ENCODE measurements around the gene C7orf33.
"Not testable (repeated sequence)": the region's sequence is repeated elsewhere in the genome, so short reads cannot be mapped to it uniquely, and the experiment has no call there.

The C7orf33 gene

DNA sequence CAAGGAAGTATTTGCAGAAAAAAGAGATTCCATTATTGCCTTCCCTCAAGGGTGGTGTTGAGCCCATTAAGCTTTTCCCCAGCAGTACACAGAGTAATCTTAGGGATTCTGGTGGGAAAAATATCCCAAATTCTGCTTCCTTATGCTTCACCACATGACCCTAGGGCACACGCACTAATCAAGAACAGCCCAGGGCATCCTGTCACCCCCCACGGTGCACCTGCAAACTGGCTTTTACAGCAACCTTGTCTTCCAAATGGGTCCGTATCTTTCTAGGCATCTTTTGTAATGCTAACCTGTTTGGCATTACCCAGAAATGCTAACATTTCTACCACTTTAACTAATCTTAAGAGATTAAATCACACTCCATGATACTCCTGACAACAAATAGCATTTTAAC lies 926 bp upstream of the C7orf33 start:
- no peak for DNase-seq (ENCODE audit: low read depth)

DNA sequence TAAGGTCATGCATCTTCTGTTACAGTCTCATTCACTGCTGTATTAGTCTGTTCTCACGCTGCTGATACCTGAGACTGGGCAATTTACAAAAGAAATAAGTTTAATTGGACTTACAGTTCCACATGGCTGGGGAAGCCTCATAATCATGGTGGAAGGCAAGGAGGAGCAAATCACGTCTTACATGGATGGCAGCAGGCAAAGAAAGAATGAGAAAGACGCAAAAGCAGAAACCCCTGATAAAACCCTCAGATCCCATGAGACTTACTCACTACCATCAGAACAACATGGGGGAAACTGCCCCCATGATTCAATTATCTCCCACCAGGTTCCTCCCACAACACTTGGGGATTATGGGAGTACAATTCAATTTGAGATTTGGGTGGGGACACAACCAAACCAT lies 5.8 kb downstream of the C7orf33 start:
- not testable (repeated sequence) for H3K4me3 ChIP-seq (ENCODE audit: low read depth, low read length); DNase-seq (ENCODE audit: low read depth)

More for the DNA sequence above, 926 bp upstream of the C7orf33 start:
- H3K4me3 ChIP-seq (ENCODE audit: low read depth, low read length) = no peak overlapping the region
- TF ChIP-seq POLR2A (IDR thresholded peaks at IDR 0.05; ENCODE audit: extremely low read depth, insufficient read length) (no peak), MYC (IDR thresholded peaks at IDR 0.05; ENCODE audit: low read depth, low read length) (no peak)
- TF ChIP-seq, protein P1, sequence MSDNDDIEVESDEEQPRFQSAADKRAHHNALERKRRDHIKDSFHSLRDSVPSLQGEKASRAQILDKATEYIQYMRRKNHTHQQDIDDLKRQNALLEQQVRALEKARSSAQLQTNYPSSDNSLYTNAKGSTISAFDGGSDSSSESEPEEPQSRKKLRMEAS (IDR thresholded peaks at IDR 0.05; ENCODE audit: low read depth, low read length) = no peak
- TF ChIP-seq, protein P2, sequence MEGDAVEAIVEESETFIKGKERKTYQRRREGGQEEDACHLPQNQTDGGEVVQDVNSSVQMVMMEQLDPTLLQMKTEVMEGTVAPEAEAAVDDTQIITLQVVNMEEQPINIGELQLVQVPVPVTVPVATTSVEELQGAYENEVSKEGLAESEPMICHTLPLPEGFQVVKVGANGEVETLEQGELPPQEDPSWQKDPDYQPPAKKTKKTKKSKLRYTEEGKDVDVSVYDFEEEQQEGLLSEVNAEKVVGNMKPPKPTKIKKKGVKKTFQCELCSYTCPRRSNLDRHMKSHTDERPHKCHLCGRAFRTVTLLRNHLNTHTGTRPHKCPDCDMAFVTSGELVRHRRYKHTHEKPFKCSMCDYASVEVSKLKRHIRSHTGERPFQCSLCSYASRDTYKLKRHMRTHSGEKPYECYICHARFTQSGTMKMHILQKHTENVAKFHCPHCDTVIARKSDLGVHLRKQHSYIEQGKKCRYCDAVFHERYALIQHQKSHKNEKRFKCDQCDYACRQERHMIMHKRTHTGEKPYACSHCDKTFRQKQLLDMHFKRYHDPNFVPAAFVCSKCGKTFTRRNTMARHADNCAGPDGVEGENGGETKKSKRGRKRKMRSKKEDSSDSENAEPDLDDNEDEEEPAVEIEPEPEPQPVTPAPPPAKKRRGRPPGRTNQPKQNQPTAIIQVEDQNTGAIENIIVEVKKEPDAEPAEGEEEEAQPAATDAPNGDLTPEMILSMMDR (IDR thresholded peaks at IDR 0.05; ENCODE audit: low read depth, low read length) = no peak

DNA sequence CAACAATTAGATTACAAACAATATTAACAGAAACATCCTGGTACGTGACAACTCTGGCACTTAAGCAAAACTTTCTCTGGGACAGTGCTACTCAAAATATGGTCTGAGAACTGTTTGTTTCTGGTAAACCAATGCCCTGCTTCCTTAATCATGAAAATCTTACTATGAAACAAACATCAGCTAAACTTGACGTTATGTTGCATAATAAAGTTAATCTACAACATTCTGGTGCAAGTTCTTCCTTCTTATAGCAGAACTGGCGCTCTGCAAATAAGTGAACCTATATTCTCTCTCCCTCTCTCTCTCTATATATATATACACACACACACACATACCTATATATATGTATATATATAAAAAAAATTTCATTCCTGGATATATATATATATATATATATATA lies 7.8 kb downstream of the C7orf33 start:
- H3K4me3 ChIP-seq (ENCODE audit: low read depth, low read length) = no peak overlapping the region
- TF ChIP-seq MYC (IDR thresholded peaks at IDR 0.05; ENCODE audit: low read depth, low read length) = no peak
- TF ChIP-seq, protein P1 (IDR thresholded peaks at IDR 0.05; ENCODE audit: low read depth, low read length) = no peak
- TF ChIP-seq, protein P2 (IDR thresholded peaks at IDR 0.05; ENCODE audit: low read depth, low read length) = no peak
- no peak for TF ChIP-seq POLR2A (IDR thresholded peaks at IDR 0.05; ENCODE audit: extremely low read depth, insufficient read length)
- DNase-seq (ENCODE audit: low read depth) = no peak

DNA sequence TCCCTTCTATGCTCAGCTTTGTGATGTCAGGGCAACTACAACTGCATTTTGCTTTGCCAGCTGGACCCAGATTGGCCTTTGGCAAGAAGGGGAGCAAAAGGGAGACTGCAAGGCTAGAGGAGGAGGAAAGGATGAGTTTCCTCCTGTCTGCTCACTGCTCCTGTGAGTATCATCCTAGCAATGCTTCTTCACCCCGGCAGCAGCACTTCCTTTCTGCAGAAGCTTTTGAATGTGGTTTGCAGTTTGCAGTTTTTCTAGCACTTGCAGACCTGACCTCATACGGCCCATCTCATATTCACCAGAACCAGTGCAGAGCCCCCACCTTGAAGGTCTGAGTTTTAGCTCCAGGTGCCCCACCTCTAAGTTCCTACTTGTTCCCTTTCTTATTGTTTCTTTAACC lies 14.8 kb downstream of the C7orf33 start:
- H3K4me3 ChIP-seq (ENCODE audit: low read depth, low read length) = no peak overlapping the region
- no peak for DNase-seq (ENCODE audit: low read depth)
- TF ChIP-seq, protein P2 (IDR thresholded peaks at IDR 0.05; ENCODE audit: low read depth, low read length) = no peak
- no peak for TF ChIP-seq POLR2A (IDR thresholded peaks at IDR 0.05; ENCODE audit: extremely low read depth, insufficient read length)
- TF ChIP-seq, protein P1 (IDR thresholded peaks at IDR 0.05; ENCODE audit: low read depth, low read length) = no peak
- TF ChIP-seq MYC (IDR thresholded peaks at IDR 0.05; ENCODE audit: low read depth, low read length) = no peak

DNA sequence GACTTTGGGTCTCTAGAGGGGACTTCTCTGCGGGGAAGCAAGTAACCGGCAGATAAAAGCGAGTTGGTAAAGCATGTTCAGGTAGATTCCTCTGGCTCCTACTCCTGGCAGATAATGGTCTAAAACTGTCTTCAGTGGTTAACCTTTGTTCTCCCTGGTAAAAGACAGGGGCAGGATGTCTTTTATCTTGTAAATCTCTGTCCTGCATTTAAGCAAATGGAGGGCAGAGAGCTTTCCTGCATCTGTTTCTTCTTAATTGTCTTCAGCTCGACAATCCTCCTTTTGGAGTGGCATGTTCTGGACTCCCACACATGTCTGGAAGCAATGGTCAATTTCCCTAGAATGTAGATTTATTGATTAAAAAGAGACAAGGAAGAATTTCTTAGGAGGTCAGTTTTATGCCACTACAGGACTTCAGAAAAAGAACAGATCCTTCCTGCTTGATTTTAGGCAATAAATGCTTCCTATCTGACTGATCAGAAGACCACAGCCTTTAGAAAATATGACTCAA lies 16.6 kb downstream of the C7orf33 start:
- TF ChIP-seq, protein P2 (IDR thresholded peaks at IDR 0.05; ENCODE audit: low read depth, low read length) = no peak
- TF ChIP-seq, protein P1 (IDR thresholded peaks at IDR 0.05; ENCODE audit: low read depth, low read length) = no peak
- no peak for TF ChIP-seq MYC (IDR thresholded peaks at IDR 0.05; ENCODE audit: low read depth, low read length)
- no peak for TF ChIP-seq POLR2A (IDR thresholded peaks at IDR 0.05; ENCODE audit: extremely low read depth, insufficient read length)
- no peak for DNase-seq (ENCODE audit: low read depth)
- H3K4me3 ChIP-seq (ENCODE audit: low read depth, low read length) = no peak overlapping the region

DNA sequence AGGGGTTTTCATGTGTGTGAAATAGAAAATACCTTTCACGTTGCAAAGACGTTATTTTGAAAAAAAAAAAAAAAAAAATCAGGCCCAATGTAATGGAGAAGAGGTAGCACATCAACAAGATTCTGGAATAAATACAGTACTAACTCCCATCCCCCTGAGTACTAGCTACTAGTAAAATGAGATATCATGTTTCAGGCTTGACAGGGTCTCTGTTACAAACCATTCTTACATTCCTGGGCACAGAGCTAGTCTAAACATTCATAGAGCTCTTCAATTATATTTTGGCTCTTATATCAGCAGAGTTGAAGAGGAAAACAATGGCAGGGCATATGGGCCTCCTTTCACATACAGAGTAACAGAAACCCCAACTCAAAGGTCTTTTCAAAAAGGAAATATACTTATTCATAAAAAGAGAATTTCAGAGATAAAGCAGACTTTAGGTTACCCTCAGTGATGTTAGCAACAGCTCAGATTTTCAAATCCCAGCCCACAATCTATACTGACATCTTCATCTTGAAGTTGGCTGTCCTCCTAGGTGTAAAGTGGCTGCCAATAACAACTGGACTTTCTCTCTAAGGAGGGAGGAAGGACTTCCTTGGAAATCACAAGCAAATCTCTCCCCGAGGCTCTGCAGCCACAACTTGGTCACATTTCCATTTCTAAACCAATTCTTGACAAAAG lies 18.6 kb downstream of the C7orf33 start:
- no peak for TF ChIP-seq POLR2A (IDR thresholded peaks at IDR 0.05; ENCODE audit: extremely low read depth, insufficient read length)
- TF ChIP-seq, protein P2 (IDR thresholded peaks at IDR 0.05; ENCODE audit: low read depth, low read length) = no peak
- no peak for TF ChIP-seq MYC (IDR thresholded peaks at IDR 0.05; ENCODE audit: low read depth, low read length)
- TF ChIP-seq, protein P1 (IDR thresholded peaks at IDR 0.05; ENCODE audit: low read depth, low read length) = no peak
- no peak overlapping the region for H3K4me3 ChIP-seq (ENCODE audit: low read depth, low read length)
- no peak for DNase-seq (ENCODE audit: low read depth)
